DOHH2 (cell line): ENCODE results near the gene NCKAP1.

Experiments used
- H3F3A ChIP-seq: fragments of 200-600 bp; sonication (generic), shearing (Covaris generic); 2 replicates; pipeline ENCODE4 v1.6.0; 2016; ENCODE audit warnings: antibody characterized with exemption, mild to moderate bottlenecking; ENCODE audit not compliant: control insufficient read depth, insufficient read depth
- H3K27ac ChIP-seq: fragments of 200-600 bp; sonication (generic); 2 replicates; pipeline ENCODE4 v1.5.1; 2014; ENCODE audit warnings: low read depth, mild to moderate bottlenecking, low read length, moderate library complexity
- H3K27me3 ChIP-seq: fragments of 200-600 bp; sonication (generic); 2 replicates; pipeline ENCODE4 v1.6.1; 2014; ENCODE audit warnings: mild to moderate bottlenecking, low read length, mixed read lengths; ENCODE audit not compliant: control insufficient read depth
- H3K36me3 ChIP-seq: fragments of 200-600 bp; sonication (generic); 2 replicates; pipeline ENCODE4 v1.6.1; 2014; ENCODE audit warnings: mild to moderate bottlenecking, low read length, moderate library complexity, mixed read lengths; ENCODE audit not compliant: control insufficient read depth
- H3K4me1 ChIP-seq: fragments of 200-600 bp; sonication (generic); 2 replicates; pipeline ENCODE4 v1.6.1; 2014; ENCODE audit warnings: mild to moderate bottlenecking, low read length, mixed read lengths; ENCODE audit not compliant: control insufficient read depth
- H3K4me2 ChIP-seq: fragments of 200-600 bp; sonication (generic); 2 replicates; pipeline ENCODE4 v1.6.0; 2014; ENCODE audit warnings: mild to moderate bottlenecking, low read length, moderate library complexity
- H3K4me3 ChIP-seq: fragments of 200-600 bp; sonication (generic); 2 replicates; pipeline ENCODE4 v1.5.1; 2014; ENCODE audit warnings: mild to moderate bottlenecking, low read length, mixed read lengths
- H3K79me2 ChIP-seq: fragments of 200-600 bp; sonication (generic); 2 replicates; pipeline ENCODE4 v1.6.1; 2014; ENCODE audit warnings: mild to moderate bottlenecking, low read length, mixed read lengths; ENCODE audit not compliant: control insufficient read depth
- H3K9me2 ChIP-seq: fragments of 200-600 bp; sonication (generic); replicated peaks from 2 replicates; pipeline ENCODE4 v1.6.1; 2014; ENCODE audit warnings: mild to moderate bottlenecking, low read length, mixed read lengths; ENCODE audit not compliant: control insufficient read depth
- H3K9me3 ChIP-seq: fragments of 200-600 bp; sonication (generic); 2 replicates; pipeline ENCODE4 v1.6.1; 2014; ENCODE audit warnings: antibody characterized with exemption, low read length, mixed read lengths; ENCODE audit not compliant: control insufficient read depth, insufficient read depth
- H4K20me1 ChIP-seq: fragments of 200-600 bp; sonication (generic); 2 replicates; pipeline ENCODE4 v1.6.0; 2014; ENCODE audit warnings: low read depth, mild to moderate bottlenecking, antibody characterized with exemption, low read length, moderate library complexity; ENCODE audit not compliant: control insufficient read depth, insufficient read depth
- EZH2phosphoT487 ChIP-seq: fragments of 200-600 bp; sonication (generic); IDR thresholded peaks from 2 replicates; pipeline ENCODE4 v1.6.1; 2017; ENCODE audit warnings: borderline replicate concordance, mild to moderate bottlenecking, antibody characterized with exemption, low read length, moderate library complexity, mixed read lengths
- TF ChIP-seq, protein P1 (sequence below): fragments of 200-600 bp; sonication (generic); IDR thresholded peaks from one replicate; pipeline ENCODE4 v1.5.1; 2014; ENCODE audit warnings: antibody characterized with exemption, mild to moderate bottlenecking, low read depth, low read length; ENCODE audit not compliant: poor library complexity, severe bottlenecking

The NCKAP1 gene

GRCh38 chr2:183000846-183001245 is 37.4 kb downstream of the NCKAP1 start:
- no peaks in the 10 kb centered on the region for H3K36me3 ChIP-seq

GRCh38 chr2:182999348-183000028 is 38.8 kb downstream of the NCKAP1 start:
- Histone ChIP-seq H3K79me2 (no peaks in the 10 kb centered on the region), H4K20me1 (no peaks in the 10 kb centered on the region)

More at GRCh38 chr2:183000846-183001245, 37.4 kb downstream of the NCKAP1 start:
- no peaks in the 10 kb centered on the region for H4K20me1 ChIP-seq
- TF ChIP-seq EZH2phosphoT487: no peak
- TF ChIP-seq, protein P1, sequence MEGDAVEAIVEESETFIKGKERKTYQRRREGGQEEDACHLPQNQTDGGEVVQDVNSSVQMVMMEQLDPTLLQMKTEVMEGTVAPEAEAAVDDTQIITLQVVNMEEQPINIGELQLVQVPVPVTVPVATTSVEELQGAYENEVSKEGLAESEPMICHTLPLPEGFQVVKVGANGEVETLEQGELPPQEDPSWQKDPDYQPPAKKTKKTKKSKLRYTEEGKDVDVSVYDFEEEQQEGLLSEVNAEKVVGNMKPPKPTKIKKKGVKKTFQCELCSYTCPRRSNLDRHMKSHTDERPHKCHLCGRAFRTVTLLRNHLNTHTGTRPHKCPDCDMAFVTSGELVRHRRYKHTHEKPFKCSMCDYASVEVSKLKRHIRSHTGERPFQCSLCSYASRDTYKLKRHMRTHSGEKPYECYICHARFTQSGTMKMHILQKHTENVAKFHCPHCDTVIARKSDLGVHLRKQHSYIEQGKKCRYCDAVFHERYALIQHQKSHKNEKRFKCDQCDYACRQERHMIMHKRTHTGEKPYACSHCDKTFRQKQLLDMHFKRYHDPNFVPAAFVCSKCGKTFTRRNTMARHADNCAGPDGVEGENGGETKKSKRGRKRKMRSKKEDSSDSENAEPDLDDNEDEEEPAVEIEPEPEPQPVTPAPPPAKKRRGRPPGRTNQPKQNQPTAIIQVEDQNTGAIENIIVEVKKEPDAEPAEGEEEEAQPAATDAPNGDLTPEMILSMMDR: no peak
- no peaks in the 10 kb centered on the region for H3K9me3 ChIP-seq
- no peak overlapping the region for H3K4me2 ChIP-seq
- no peaks in the 10 kb centered on the region for H3F3A ChIP-seq
- no peak overlapping the region for H3K4me3 ChIP-seq
- 0 out of 2 replicates have a peak, but pooled peaks cover 4% of the 10 kb centered on the region for H3K4me1 ChIP-seq
- no peaks in the 10 kb centered on the region for H3K9me2 ChIP-seq
- H3K79me2 ChIP-seq: no peaks in the 10 kb centered on the region
- no peak overlapping the region for H3K27ac ChIP-seq
- no peaks in the 10 kb centered on the region for H3K27me3 ChIP-seq

DNA sequence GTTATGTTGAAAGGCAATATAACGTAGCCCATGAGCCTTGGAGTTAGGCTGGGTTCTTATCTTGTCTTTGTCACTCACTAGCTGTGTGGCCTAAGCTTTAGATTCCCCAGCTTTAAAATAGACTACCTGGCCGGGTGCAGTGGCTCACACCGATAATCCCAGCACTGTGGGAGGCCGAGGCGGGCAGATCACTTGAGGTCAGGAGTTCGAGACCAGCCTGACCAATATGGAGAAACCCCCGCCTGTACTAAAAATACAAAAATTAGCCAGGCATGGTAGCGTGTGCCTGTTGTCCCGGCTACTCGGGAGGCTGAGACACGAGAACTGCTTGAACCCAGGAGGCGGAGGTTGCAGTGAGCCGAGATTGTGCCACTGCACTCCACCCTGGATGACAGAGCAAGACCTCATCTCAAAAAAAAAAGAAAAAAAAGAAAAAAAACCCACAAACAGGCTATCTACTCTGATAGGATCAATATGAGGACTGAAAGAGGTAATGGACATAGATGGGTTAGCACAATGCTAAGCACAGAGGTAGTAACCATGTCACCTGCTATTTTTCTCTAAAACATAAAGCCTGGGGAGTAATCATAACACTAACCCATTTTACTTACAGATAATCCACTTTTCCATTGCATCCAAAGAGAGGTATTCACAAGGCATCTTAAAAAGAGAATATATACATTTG is 43.9 kb downstream of the NCKAP1 start:
- Histone ChIP-seq H3K36me3 (no peaks in the 10 kb centered on the region), H4K20me1 (no peaks in the 10 kb centered on the region), H3K9me2 (no peaks in the 10 kb centered on the region), H3K4me1 (0 out of 2 replicates have a peak, but pooled peaks cover 3% of the 10 kb centered on the region), H3K4me2 (no peak overlapping the region), H3F3A (no peaks in the 10 kb centered on the region), H3K79me2 (no peaks in the 10 kb centered on the region), H3K27me3 (no peaks in the 10 kb centered on the region), H3K9me3 (no peaks in the 10 kb centered on the region), H3K27ac (no peak overlapping the region), H3K4me3 (no peak overlapping the region)
- no peak for TF ChIP-seq EZH2phosphoT487
- TF ChIP-seq, protein P1: no peak

More at GRCh38 chr2:182999348-183000028, 38.8 kb downstream of the NCKAP1 start:
- Histone ChIP-seq H3K36me3 (no peaks in the 10 kb centered on the region), H3K27ac (no peak overlapping the region), H3K4me1 (0 out of 2 replicates have a peak, but pooled peaks cover 4% of the 10 kb centered on the region), H3K4me3 (no peak overlapping the region), H3K27me3 (no peaks in the 10 kb centered on the region), H3K4me2 (no peak overlapping the region), H3K9me3 (no peaks in the 10 kb centered on the region), H3F3A (no peaks in the 10 kb centered on the region), H3K9me2 (no peaks in the 10 kb centered on the region)
- no peak for TF ChIP-seq EZH2phosphoT487
- TF ChIP-seq, protein P1: no peak
